PC-3 (cell line): Measurements from ENCODE around the gene STMP1. TPM values are rescaled to one million over a fixed set of nuclear protein-coding genes. Genes with fewer than 3 reads are reported as not detected.

Experiments used
- ATAC-seq: fragments of 200-7000 bp; cut with Tn5 transposase; 2 replicates; pipeline ENCODE4 v1.9.1; 2020; ENCODE audit warnings: mild to moderate bottlenecking, moderate library complexity
- BruUV-seq: library from RNA; stranded (reverse); fragments of 400-500 nt; replicated peaks from 2 replicates; lab custom pipeline; 2021; lab: Mats Ljungman, UMichigan
- CTCF ChIA-PET: fragments of 300-600 bp; sonication (Branson Sonifier 250); formaldehyde crosslinking; loops from one replicate; lab custom pipeline; 2022; ENCODE audit warnings: antibody characterized with exemption; lab: Charles Lee
- POLR2A ChIA-PET: fragments of 300-600 bp; sonication (Branson Sonifier 250); formaldehyde crosslinking; loops from one replicate; lab custom pipeline; 2022; ENCODE audit warnings: antibody characterized with exemption; ENCODE audit not compliant: unreplicated experiment; lab: Charles Lee
- DNase-seq: peaks from one replicate; pipeline ENCODE4 v3.0.0-alpha.2; 2015
- H2AFZ ChIP-seq: fragments of 300-600 bp; sonication (generic); 2 replicates; pipeline ENCODE4 v1.6.0; 2016; ENCODE audit warnings: antibody characterized with exemption, low read length
- H3F3A ChIP-seq: fragments of 300-600 bp; sonication (generic); one replicate; pipeline ENCODE4 v1.6.0; 2017; ENCODE audit warnings: antibody characterized with exemption, low read length, control low read depth, mild to moderate bottlenecking; ENCODE audit not compliant: unreplicated experiment
- H3K27ac ChIP-seq: fragments of 300-600 bp; sonication (generic); 2 replicates; pipeline ENCODE4 v1.5.1; 2016; ENCODE audit warnings: mild to moderate bottlenecking, low read length
- H3K27me3 ChIP-seq: fragments of 300-600 bp; sonication (generic); 2 replicates; pipeline ENCODE4 v1.6.1; 2016; ENCODE audit warnings: low read length, mixed read lengths
- H3K36me3 ChIP-seq: fragments of 300-600 bp; sonication (generic); 2 replicates; pipeline ENCODE4 v1.6.1; 2016; ENCODE audit warnings: low read depth, mixed run types, low read length, mixed read lengths
- H3K4me1 ChIP-seq: fragments of 300-600 bp; sonication (generic); 2 replicates; pipeline ENCODE4 v1.5.1; 2016; ENCODE audit warnings: low read length; ENCODE audit not compliant: insufficient read depth
- H3K4me2 ChIP-seq: fragments of 300-600 bp; sonication (generic); 2 replicates; pipeline ENCODE4 v1.6.0; 2016; ENCODE audit warnings: low read length
- H3K4me3 ChIP-seq: fragments of 300-600 bp; sonication (generic); 2 replicates; pipeline ENCODE4 v1.5.1; 2016; ENCODE audit warnings: mild to moderate bottlenecking, low read length, mixed read lengths
- H3K79me2 ChIP-seq: fragments of 300-600 bp; sonication (generic); 2 replicates; pipeline ENCODE4 v1.6.1; 2017; ENCODE audit warnings: low read length, mixed read lengths
- H3K9ac ChIP-seq: fragments of 300-600 bp; sonication (generic); 2 replicates; pipeline ENCODE4 v1.6.0; 2016; ENCODE audit warnings: mild to moderate bottlenecking, low read length
- H3K9me2 ChIP-seq: fragments of 300-600 bp; sonication (generic); replicated peaks from 2 replicates; pipeline ENCODE4 v1.6.1; 2016; ENCODE audit warnings: mixed run types, low read length, mixed read lengths
- H3K9me3 ChIP-seq: fragments of 300-600 bp; sonication (generic); 2 replicates; pipeline ENCODE4 v1.6.1; 2016; ENCODE audit warnings: low read length, mixed read lengths
- H4K20me1 ChIP-seq: fragments of 300-600 bp; sonication (generic); 2 replicates; pipeline ENCODE4 v1.6.1; 2016; ENCODE audit warnings: low read length, mixed read lengths
- EZH2 ChIP-seq: fragments of 300-600 bp; sonication (generic); IDR thresholded peaks from one replicate; pipeline ENCODE4 v1.6.1; 2017; ENCODE audit warnings: antibody characterized with exemption, mild to moderate bottlenecking, low read length; ENCODE audit not compliant: unreplicated experiment
- EZH2phosphoT487 ChIP-seq: fragments of 300-600 bp; sonication (generic); IDR thresholded peaks from 2 replicates; pipeline ENCODE4 v1.6.1; 2018; ENCODE audit warnings: mild to moderate bottlenecking, antibody characterized with exemption, low read length, borderline replicate concordance
- intact Hi-C: fragments of 100-400 bp; cut with micrococcal nuclease; formaldehyde crosslinking; loops from 2 replicates; pipeline ENCODE4 v1.9.0; 2023
- total RNA-seq: library from RNA; depleted of rRNA; stranded (reverse); fragments of >200 nt; gene quantifications from 2 replicates; pipeline ENCODE4 v1.2.3, GENCODE V29; 2014
- TF ChIP-seq, protein P1 (sequence below): fragments of 300-600 bp; sonication (generic); conservative IDR thresholded peaks from 2 replicates; pipeline ENCODE4 v1.5.1; 2017; ENCODE audit warnings: antibody characterized with exemption, low read depth, mild to moderate bottlenecking, low read length

Gene STMP1
- total RNA-seq, 1 experiment from 2014 or later, result 8.8 TPM

DNA sequence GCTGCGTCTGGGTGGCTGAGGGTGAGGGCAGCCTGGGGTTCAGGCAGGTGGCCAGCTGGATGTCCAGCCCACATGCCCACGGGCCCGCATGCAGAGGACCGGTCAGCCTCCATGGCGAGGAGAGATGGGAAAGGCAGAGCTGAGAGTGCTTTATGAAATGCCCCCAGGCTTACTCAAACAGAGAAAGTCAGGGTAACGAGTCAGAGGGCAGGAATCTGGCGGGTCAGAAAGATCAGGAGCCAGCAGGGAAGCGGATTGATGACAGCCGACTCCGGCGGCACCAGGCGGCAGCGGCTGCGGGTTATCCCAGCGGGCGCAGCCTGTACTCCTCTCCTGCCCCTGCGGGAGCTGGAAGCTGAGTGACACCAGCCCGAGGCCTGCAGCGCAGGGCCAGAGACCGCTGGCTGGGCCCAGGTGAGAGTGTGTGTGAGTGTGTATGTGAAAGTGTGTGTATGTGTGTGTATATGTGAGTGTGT lies 52.3 kb downstream of the STMP1 start:
- H3F3A ChIP-seq, result no peaks in the 10 kb centered on the region
- H3K36me3 ChIP-seq, result no peaks in the 10 kb centered on the region
- peak overlapping the region; percentile 56 for H2AFZ ChIP-seq
- peak overlapping the region; percentile 23; the same call in 1 of the 2 replicates for H3K9ac ChIP-seq
- no TSS peak for BruUV-seq
- DNase-seq (peak; percentile 84), ATAC-seq (peak; percentile 71)
- peak overlapping the region; percentile 59 for H3K27ac ChIP-seq
- CTCF ChIA-PET, result interaction anchor here (0.9 kb wide), 1 partner anchor 42 kb away, joined by 4 read pairs; no protein-coding TSS in a partner anchor
- H3K4me2 ChIP-seq, result peak overlapping the region; percentile 70
- no peaks in the 10 kb centered on the region for H3K9me2 ChIP-seq
- POLR2A ChIA-PET, result interaction anchor here (0.6 kb wide), 1 partner anchor 198 kb away, joined by 6 read pairs; no protein-coding TSS in a partner anchor
- no peaks in the 10 kb centered on the region for H4K20me1 ChIP-seq
- peaks cover 32% of the 10 kb centered on the region for H3K4me1 ChIP-seq
- intact Hi-C loops, result loop anchor here (2.0 to 10.0 kb wide), 2 partner anchors 42 to 60 kb away; no protein-coding TSS in a partner anchor
- H3K79me2 ChIP-seq, result no peaks in the 10 kb centered on the region
- H3K4me3 ChIP-seq, result peak overlapping the region; percentile 11; the same call in 1 of the 2 replicates
- no peaks in the 10 kb centered on the region for H3K9me3 ChIP-seq
- no peaks in the 10 kb centered on the region for H3K27me3 ChIP-seq
- no peak for TF ChIP-seq EZH2
- TF ChIP-seq EZH2phosphoT487, result no peak
- TF ChIP-seq, protein P1, sequence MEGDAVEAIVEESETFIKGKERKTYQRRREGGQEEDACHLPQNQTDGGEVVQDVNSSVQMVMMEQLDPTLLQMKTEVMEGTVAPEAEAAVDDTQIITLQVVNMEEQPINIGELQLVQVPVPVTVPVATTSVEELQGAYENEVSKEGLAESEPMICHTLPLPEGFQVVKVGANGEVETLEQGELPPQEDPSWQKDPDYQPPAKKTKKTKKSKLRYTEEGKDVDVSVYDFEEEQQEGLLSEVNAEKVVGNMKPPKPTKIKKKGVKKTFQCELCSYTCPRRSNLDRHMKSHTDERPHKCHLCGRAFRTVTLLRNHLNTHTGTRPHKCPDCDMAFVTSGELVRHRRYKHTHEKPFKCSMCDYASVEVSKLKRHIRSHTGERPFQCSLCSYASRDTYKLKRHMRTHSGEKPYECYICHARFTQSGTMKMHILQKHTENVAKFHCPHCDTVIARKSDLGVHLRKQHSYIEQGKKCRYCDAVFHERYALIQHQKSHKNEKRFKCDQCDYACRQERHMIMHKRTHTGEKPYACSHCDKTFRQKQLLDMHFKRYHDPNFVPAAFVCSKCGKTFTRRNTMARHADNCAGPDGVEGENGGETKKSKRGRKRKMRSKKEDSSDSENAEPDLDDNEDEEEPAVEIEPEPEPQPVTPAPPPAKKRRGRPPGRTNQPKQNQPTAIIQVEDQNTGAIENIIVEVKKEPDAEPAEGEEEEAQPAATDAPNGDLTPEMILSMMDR, result no peak

DNA sequence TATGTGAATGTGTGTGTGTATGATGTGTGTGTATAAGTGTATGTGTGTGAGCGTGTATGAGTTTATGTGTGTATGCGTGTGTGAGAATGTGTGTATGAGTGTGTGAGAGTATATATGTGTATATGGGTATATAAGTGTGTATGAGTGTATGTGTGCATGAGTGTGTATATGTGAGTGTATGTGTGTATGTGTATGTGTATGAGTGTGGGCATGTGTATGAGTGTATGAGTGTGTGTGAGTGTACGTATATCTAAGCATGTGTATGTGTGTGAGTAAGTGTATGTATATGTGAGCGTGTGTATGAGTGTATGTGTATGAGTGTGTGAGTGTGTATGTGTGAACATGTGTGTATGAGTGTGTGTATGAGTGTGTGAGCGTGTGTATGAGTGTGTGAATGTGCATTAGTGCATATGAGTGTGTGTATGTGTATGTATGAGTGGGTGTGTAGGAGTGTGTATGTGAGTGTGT lies 52.8 kb downstream of the STMP1 start:
- H3K27ac ChIP-seq, result no peak overlapping the region
- ChIA-PET CTCF (no interaction called here), POLR2A (interaction anchor here (0.6 kb wide), 1 partner anchor 199 kb away, joined by 6 read pairs; no protein-coding TSS in a partner anchor)
- BruUV-seq, result no TSS peak
- H2AFZ ChIP-seq, result peak overlapping the region; percentile 56
- H3K4me3 ChIP-seq, result peak overlapping the region; percentile 11; the same call in 1 of the 2 replicates
- intact Hi-C loops, result loop anchor here (2.0 to 10.0 kb wide), 2 partner anchors 42 to 60 kb away; no protein-coding TSS in a partner anchor
- ATAC-seq (no peak), DNase-seq (no peak)
- no peaks in the 10 kb centered on the region for H4K20me1 ChIP-seq
- no peaks in the 10 kb centered on the region for H3K27me3 ChIP-seq
- H3K9me2 ChIP-seq, result no peaks in the 10 kb centered on the region
- no peaks in the 10 kb centered on the region for H3F3A ChIP-seq
- peaks cover 32% of the 10 kb centered on the region for H3K4me1 ChIP-seq
- no peaks in the 10 kb centered on the region for H3K9me3 ChIP-seq
- TF ChIP-seq, protein P1, result no peak
- TF ChIP-seq EZH2phosphoT487, result no peak
- no peak for TF ChIP-seq EZH2
- H3K4me2 ChIP-seq, result peak overlapping the region; percentile 70
- 0 out of 2 replicates have a peak overlapping the region, but pooled peaks have one; percentile 23 for H3K9ac ChIP-seq
- H3K36me3 ChIP-seq, result no peaks in the 10 kb centered on the region
- no peaks in the 10 kb centered on the region for H3K79me2 ChIP-seq

DNA sequence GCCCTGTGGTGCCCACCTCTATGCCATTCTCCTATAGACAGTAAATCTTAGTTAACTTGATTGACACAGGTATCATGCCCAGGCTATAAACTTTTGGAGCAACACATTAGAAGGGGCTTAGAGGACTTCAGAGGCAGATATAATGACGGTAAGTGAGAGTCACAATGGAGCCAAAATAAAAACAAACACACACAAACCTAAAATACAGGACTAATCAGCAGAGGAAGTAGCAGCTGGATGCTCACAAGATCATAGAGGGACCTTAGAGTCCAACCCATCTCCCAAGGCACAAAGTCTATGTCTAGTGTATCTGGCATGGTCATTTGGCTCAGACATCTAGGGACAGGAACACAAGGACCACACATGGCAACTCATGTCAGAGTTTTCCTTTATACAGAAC lies 53.4 kb downstream of the STMP1 start:
- H3F3A ChIP-seq, result no peaks in the 10 kb centered on the region
- H4K20me1 ChIP-seq, result no peaks in the 10 kb centered on the region
- H3K9ac ChIP-seq, result no peak overlapping the region
- TF ChIP-seq EZH2phosphoT487, result no peak
- TF ChIP-seq EZH2, result no peak
- TF ChIP-seq, protein P1, result no peak
- no TSS peak for BruUV-seq
- ChIA-PET CTCF (no interaction called here), POLR2A (no interaction called here)
- H2AFZ ChIP-seq, result no peak overlapping the region
- no peak for ATAC-seq
- H3K4me1 ChIP-seq, result peaks cover 32% of the 10 kb centered on the region
- H3K27me3 ChIP-seq, result no peaks in the 10 kb centered on the region
- no peaks in the 10 kb centered on the region for H3K9me2 ChIP-seq
- no peak overlapping the region for H3K4me3 ChIP-seq
- H3K9me3 ChIP-seq, result no peaks in the 10 kb centered on the region
- no peak overlapping the region for H3K27ac ChIP-seq
- no peak for DNase-seq
- no peaks in the 10 kb centered on the region for H3K79me2 ChIP-seq
- intact Hi-C loops, result loop anchor here (2.0 to 10.0 kb wide), 3 partner anchors 37 to 59 kb away; no protein-coding TSS in a partner anchor
- H3K4me2 ChIP-seq, result no peak overlapping the region
- H3K36me3 ChIP-seq, result no peaks in the 10 kb centered on the region
